Measurements from ENCODE around the gene CYB5RL.

DNA sequence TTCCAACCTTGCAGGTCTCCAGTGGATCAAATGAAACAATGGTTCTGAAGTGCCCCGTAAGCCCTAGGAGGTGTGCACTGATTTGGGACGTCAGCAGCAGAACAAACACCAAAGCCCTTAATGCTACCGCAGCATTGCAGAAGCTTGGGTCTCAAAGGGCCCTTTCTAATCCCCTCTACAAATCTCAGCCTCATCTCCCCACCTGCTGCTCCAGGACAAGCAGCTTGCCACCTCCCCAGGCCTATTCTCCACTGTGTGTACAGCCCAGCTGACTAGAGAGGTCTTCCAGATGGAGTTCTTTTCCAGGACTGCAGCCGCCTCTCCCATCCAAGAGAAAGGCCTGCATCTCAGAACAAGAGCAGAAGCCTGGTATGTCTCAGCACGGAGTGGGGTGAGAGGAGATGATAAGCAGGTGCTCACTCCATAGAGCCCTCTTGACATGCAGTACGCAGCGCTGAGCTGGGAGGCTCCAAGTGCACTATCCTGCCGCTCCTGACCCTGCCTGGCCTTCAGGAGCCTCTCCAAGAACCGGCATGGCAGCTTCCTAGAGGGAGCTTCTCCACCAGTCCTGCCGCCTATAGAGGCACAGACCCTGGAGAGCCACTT lies 46.4 kb upstream of the CYB5RL start:
- TF ChIP-seq, protein P1, sequence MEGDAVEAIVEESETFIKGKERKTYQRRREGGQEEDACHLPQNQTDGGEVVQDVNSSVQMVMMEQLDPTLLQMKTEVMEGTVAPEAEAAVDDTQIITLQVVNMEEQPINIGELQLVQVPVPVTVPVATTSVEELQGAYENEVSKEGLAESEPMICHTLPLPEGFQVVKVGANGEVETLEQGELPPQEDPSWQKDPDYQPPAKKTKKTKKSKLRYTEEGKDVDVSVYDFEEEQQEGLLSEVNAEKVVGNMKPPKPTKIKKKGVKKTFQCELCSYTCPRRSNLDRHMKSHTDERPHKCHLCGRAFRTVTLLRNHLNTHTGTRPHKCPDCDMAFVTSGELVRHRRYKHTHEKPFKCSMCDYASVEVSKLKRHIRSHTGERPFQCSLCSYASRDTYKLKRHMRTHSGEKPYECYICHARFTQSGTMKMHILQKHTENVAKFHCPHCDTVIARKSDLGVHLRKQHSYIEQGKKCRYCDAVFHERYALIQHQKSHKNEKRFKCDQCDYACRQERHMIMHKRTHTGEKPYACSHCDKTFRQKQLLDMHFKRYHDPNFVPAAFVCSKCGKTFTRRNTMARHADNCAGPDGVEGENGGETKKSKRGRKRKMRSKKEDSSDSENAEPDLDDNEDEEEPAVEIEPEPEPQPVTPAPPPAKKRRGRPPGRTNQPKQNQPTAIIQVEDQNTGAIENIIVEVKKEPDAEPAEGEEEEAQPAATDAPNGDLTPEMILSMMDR (conservative IDR thresholded peaks at IDR 0.05; ENCODE audit: low read length) = no peak
- no peak for TF ChIP-seq EZH2phosphoT487 (IDR thresholded peaks at IDR 0.05; ENCODE audit: borderline replicate concordance)
